Lower lobe of right lung (tissue), 2 donors: ENCODE data around the gene TBCA. TPM values are rescaled to one million over a fixed set of nuclear protein-coding genes. Genes with fewer than 3 reads are reported as not detected.
A peak's percentile ranks its signal among the peaks of the same experiment; 100 is the strongest.

Source experiments
- ATAC-seq, 2 donors: fragments of 200-7000 bp; cut with Tn5 transposase; one replicate each; pipeline ENCODE4 v1.9.1; 2020 to 2022; ENCODE audit warnings: mild to moderate bottlenecking in 2 of 2, moderate library complexity in 2 of 2
- DNase-seq: peaks from one replicate; pipeline ENCODE4 v3.0.0-alpha.2; 2020
- H3K27ac ChIP-seq: fragments of 200-600 bp; one replicate; pipeline ENCODE4 v1.8.0; 2022
- H3K27me3 ChIP-seq: fragments of 200-600 bp; one replicate; pipeline ENCODE4 v1.8.0; 2022; ENCODE audit warnings: low read depth
- H3K36me3 ChIP-seq: fragments of 200-600 bp; one replicate; pipeline ENCODE4 v1.8.0; 2022; ENCODE audit warnings: mild to moderate bottlenecking
- H3K4me1 ChIP-seq: fragments of 200-600 bp; one replicate; pipeline ENCODE4 v1.8.0; 2022
- H3K4me3 ChIP-seq: fragments of 200-600 bp; one replicate; pipeline ENCODE4 v1.8.0; 2022; ENCODE audit warnings: mild to moderate bottlenecking
- H3K9me3 ChIP-seq: fragments of 200-600 bp; one replicate; pipeline ENCODE4 v1.8.0; 2022
- CTCF ChIP-seq: fragments of 200-600 bp; IDR thresholded peaks from one replicate; pipeline ENCODE4 v1.8.0; 2022; ENCODE audit warnings: antibody characterized with exemption, mild to moderate bottlenecking
- intact Hi-C: fragments of 100-400 bp; cut with DNase I; formaldehyde crosslinking; loops from one replicate; pipeline ENCODE4 v1.11.0; 2022
- total RNA-seq: library from RNA; stranded (reverse); fragmentation: NEBNext Ultra II Directional; extraction: Animal tissue kit (Norgen Biotek cat#: 25700); gene quantifications from one replicate; pipeline ENCODE4 v1.2.1, GENCODE V29; 2021
- donor health status: DM: no; HTN: yes; CAD: no; lungs with severe emphysema.

The TBCA gene
- total RNA-seq, 1 donor from 2014 or later: 117 TPM

DNA sequence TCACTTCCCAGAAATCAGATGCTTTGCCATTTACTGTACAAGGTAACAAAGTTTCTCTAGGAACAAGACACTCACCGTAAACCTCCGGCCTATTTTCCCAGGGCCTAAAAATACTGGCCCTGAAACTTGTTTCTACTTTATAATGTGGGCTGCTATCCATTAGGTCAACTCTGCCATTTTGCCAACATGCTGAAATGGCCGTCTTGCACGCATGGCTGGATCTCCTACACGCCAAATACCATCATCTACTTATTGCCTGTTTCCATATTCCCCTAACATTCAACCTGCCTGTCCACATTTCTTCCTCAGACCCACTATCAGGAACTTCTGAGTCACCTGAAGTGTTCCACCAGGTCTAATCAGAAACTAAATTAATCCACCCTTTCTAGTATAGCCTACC lies 4.7 kb downstream of the TBCA start:
- TF ChIP-seq CTCF: no peak
- Histone ChIP-seq H3K36me3 (peaks cover 24% of the 10 kb centered on the region), H3K27ac (no peak overlapping the region), H3K27me3 (no peaks in the 10 kb centered on the region), H3K4me1 (peaks cover 27% of the 10 kb centered on the region), H3K9me3 (no peaks in the 10 kb centered on the region), H3K4me3 (no peak overlapping the region)
- no peak for ATAC-seq
- DNase-seq: no peak
- intact Hi-C loops: no loop called here

- H3K4me1 ChIP-seq: peaks cover 27% of the 10 kb centered on the region
- no peak for TF ChIP-seq CTCF
- no peaks in the 10 kb centered on the region for H3K27me3 ChIP-seq
- H3K27ac ChIP-seq: no peak overlapping the region
- DNase-seq (no peak), ATAC-seq (peak in 1 of 2 donors; percentile 21)
- peaks cover 24% of the 10 kb centered on the region for H3K36me3 ChIP-seq
- intact Hi-C loops: no loop called here
- no peaks in the 10 kb centered on the region for H3K9me3 ChIP-seq
- no peak overlapping the region for H3K4me3 ChIP-seq
These were observed 5.7 kb downstream of the TBCA start for GRCh38 chr5:77770293-77771005.

DNA sequence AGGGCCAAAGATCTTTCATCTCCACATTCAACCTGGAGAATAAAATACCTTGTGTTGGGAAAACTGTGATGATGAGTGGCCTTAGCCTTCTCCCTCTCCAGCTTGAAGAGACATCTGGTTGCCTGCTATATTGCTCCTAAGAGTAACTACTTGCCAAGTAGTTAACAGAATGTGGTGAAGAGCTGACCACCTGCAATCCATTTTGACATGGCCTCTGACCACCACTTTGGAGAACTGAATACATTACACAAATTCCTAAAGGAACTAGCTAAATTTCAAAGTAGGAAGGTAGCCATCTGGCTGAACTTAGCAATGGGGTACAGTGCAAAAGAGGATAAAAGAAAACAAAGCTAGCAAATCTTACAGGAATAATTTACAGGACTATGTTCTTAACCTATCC lies 7.2 kb downstream of the TBCA start:
- no peaks in the 10 kb centered on the region for H3K27me3 ChIP-seq
- no peaks in the 10 kb centered on the region for H3K9me3 ChIP-seq
- H3K27ac ChIP-seq: no peak overlapping the region
- ATAC-seq: no peak
- peaks cover 13% of the 10 kb centered on the region for H3K4me1 ChIP-seq
- no peak for TF ChIP-seq CTCF
- intact Hi-C loops: no loop called here
- H3K4me3 ChIP-seq: no peak overlapping the region
- DNase-seq: no peak
- H3K36me3 ChIP-seq: peaks cover 24% of the 10 kb centered on the region

DNA sequence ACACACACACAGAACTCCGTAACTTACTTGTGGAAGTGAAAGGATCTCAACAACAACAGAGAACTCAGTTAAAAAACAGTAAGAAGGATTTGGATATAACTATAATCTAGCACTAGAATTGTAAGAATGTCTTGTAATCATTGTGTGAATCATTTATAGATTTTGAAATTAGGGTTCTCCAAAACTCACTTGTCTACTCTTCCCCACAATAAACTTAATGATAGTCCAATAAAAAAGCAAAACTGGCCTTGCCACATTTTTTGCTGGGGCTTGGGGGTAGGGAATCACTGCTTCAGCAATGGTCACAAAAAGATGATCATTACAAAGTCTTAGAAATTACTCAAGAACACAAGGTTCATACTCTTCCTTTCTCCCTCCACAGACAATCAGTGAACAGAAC lies 8.8 kb downstream of the TBCA start:
- Histone ChIP-seq H3K27me3 (no peaks in the 10 kb centered on the region), H3K9me3 (no peaks in the 10 kb centered on the region)
- TF ChIP-seq CTCF: no peak

DNA sequence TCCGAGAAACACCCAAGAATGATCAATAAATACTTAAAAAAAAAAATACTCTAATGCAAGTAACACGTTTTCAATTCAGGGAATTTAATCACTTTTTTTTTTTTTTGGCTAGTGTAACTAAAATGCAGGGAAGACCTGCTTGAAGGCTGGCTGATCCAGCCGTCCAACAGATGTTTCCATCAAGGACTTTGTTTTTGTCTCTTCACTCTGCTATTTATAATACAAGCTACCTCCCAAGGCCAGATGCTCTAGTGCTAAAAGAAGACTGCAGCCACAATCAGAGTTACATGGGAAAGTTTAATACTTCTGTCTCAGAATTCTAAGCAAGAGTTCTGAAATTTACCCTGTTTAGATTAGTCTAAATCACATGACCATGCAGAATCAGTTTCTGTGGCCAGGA lies 14.5 kb downstream of the TBCA start:
- no peaks in the 10 kb centered on the region for H3K36me3 ChIP-seq
- peaks cover 4% of the 10 kb centered on the region for H3K4me1 ChIP-seq
- TF ChIP-seq CTCF: no peak
- no peak overlapping the region for H3K4me3 ChIP-seq
- no peak for DNase-seq
- no peak overlapping the region for H3K27ac ChIP-seq
- no peaks in the 10 kb centered on the region for H3K27me3 ChIP-seq
- H3K9me3 ChIP-seq: no peaks in the 10 kb centered on the region
- intact Hi-C loops: no loop called here
- no peak for ATAC-seq

More for the DNA sequence above, 8.8 kb downstream of the TBCA start:
- Histone ChIP-seq H3K36me3 (peaks cover 24% of the 10 kb centered on the region), H3K27ac (no peak overlapping the region), H3K4me1 (peaks cover 6% of the 10 kb centered on the region), H3K4me3 (no peak overlapping the region)
- ATAC-seq: no peak
- intact Hi-C loops: no loop called here
- DNase-seq: no peak
